BLaER1 treated with 17β-estradiol and CSF1 and Interleukin-3, amounts not matched to agents 10 nM and 100 nM (cell line): ENCODE results near the gene OGFOD2.

Source experiments
- H3K27ac ChIP-seq, 11 experiments: shearing (Covaris generic); formaldehyde crosslinking; 2 replicates each; pipeline ENCODE4 v1.8.1; 2022
- H3K27me3 ChIP-seq, 11 experiments: shearing (Covaris generic); formaldehyde crosslinking; 2 replicates each; pipeline ENCODE4 v1.8.1; 2022
- H3K36me3 ChIP-seq, 11 experiments: shearing (Covaris generic); formaldehyde crosslinking; 2 replicates each; pipeline ENCODE4 v1.8.1; 2022
- H3K4me1 ChIP-seq, 10 experiments: shearing (Covaris generic); formaldehyde crosslinking; 2 replicates each; pipeline ENCODE4 v1.8.1; 2022
- H3K4me2 ChIP-seq, 11 experiments: shearing (Covaris generic); formaldehyde crosslinking; 2 replicates each; pipeline ENCODE4 v1.8.1; 2022
- H3K4me3 ChIP-seq, 10 experiments: shearing (Covaris generic); formaldehyde crosslinking; 2 replicates each; pipeline ENCODE4 v1.8.1; 2022
- H3K9ac ChIP-seq, 11 experiments: shearing (Covaris generic); formaldehyde crosslinking; 2 replicates each; pipeline ENCODE4 v1.8.1; 2022
- H3K9me3 ChIP-seq, 11 experiments: shearing (Covaris generic); formaldehyde crosslinking; replicated peaks in 1 of 11; 2 replicates each; pipeline ENCODE4 v1.8.1; 2022
- H4K20me1 ChIP-seq, 11 experiments: shearing (Covaris generic); formaldehyde crosslinking; 2 replicates each; pipeline ENCODE4 v1.8.1; 2022
- Cebpa-rat ChIP-seq, 11 experiments: shearing (Covaris generic); IDR thresholded peaks; 2 replicates each; pipeline ENCODE4 v1.8.1; 2022

The OGFOD2 gene

DNA sequence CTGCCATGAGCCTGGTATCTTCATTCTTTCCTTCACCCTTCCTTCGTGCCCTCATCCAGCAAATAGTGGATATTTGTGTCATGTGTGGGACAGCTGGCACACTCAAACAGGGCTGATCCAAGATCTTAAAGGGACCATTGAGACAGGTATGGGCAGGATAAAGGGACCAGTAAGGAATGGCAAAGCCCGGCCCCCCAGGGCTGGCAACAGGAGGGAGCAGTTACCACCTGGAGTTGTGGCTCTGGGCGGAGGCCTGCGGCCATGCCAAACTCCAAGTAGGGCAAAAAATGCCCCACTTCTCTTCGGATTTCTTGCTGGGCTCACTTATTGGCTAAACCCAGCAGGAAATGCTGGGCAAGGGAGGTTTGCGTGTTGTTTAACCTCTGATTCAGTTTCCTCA, 2.1 kb downstream of the OGFOD2 start:
- no peak for TF ChIP-seq Cebpa-rat (IDR thresholded peaks at IDR 0.05)
- Histone ChIP-seq H3K27ac (peak overlapping the region in 3 of 11 experiments; percentile 94 to 100 (median 100); a peak in 3 of 22 replicates), H4K20me1 (peaks cover 7 to 26% (median 12%) of the 10 kb centered on the region in 11 experiments; a peak in 20 of 22 replicates), H3K9ac (peak overlapping the region; percentile 5 to 100 (median 97); a peak in 17 of 22 replicates), H3K27me3 (no peaks in the 10 kb centered on the region), H3K4me3 (0 out of 20 replicates have a peak overlapping the region, but pooled peaks of 1 of the 10 experiments have one; percentile 90), H3K36me3 (peaks cover 3 to 37% (median 32%) of the 10 kb centered on the region in 11 experiments; a peak in 19 of 22 replicates), H3K4me1 (peaks cover 47 to 63% (median 59%) of the 10 kb centered on the region in 10 experiments), H3K4me2 (peak overlapping the region in 10 of 11 experiments; percentile 93 to 100 (median 97); a peak in 13 of 22 replicates), H3K9me3 (no peaks in the 10 kb centered on the region)

DNA sequence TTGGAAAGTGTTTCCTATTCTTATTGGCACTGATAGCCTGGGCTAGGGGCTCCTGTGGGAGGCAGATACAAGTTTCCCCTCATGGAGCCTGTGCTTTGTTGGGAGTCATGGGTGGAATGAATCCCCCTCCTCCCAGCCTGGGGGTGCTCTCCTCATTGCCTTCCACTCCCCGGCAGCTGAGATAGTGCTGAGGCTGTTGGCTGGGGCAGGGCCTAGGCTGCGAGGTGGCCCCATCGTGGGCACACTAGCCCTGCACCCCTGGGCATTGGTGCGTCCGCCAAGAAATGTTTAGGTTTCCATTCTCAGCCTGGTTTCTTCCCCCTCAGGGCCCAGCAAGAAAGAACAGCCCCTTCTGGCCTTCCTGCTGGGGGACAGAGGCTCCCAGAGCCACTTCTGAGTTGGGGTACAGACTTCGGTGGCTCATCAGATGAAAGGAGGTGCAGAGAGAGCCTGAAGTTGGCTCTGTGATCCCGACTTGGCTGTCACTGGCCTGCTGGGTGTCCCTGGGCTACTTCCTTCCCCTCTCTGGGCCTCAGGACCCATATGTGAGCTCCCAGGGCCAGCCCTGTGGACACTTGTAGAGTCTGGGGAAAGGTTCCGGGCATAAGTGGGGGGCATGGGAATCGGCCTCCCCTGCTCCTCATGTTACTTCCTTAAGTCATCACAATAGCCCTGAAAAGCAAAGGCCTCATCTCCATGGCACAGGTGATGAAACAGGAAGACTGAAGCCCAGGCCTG, 2.8 kb downstream of the OGFOD2 start:
- H3K4me2 ChIP-seq = peak overlapping the region in 5 of 11 experiments; percentile 93 to 98 (median 94); a peak in 9 of 22 replicates
- peak overlapping the region in 1 of 11 experiments; percentile 100; a peak in 1 of 22 replicates for H3K27ac ChIP-seq

GRCh38 chr12:122978507-122978955, 3.5 kb downstream of the OGFOD2 start:
- H3K4me2 ChIP-seq = peak overlapping the region; percentile 89 to 99 (median 96); a peak in 20 of 22 replicates

More for the DNA sequence above, 2.8 kb downstream of the OGFOD2 start:
- no peak overlapping the region for H3K4me3 ChIP-seq
- H3K9ac ChIP-seq = peak overlapping the region in 10 of 11 experiments; percentile 5 to 100 (median 94); a peak in 14 of 22 replicates
- no peaks in the 10 kb centered on the region for H3K9me3 ChIP-seq
- no peaks in the 10 kb centered on the region for H3K27me3 ChIP-seq
- peaks cover 13 to 32% (median 19%) of the 10 kb centered on the region in 11 experiments; a peak in 20 of 22 replicates for H4K20me1 ChIP-seq
- H3K4me1 ChIP-seq = peaks cover 54 to 68% (median 66%) of the 10 kb centered on the region in 10 experiments
- peaks cover 9 to 44% (median 38%) of the 10 kb centered on the region in 11 experiments; a peak in 20 of 22 replicates for H3K36me3 ChIP-seq
- TF ChIP-seq Cebpa-rat (IDR thresholded peaks at IDR 0.05) = no peak

GRCh38 chr12:122979001-122979907, 4.2 kb downstream of the OGFOD2 start:
- Histone ChIP-seq H3K9ac (peak overlapping the region; percentile 87 to 100 (median 94)), H3K9me3 (no peaks in the 10 kb centered on the region), H4K20me1 (peaks cover 24 to 45% (median 32%) of the 10 kb centered on the region in 11 experiments; a peak in 20 of 22 replicates), H3K27ac (peak overlapping the region in 10 of 11 experiments; percentile 29 to 100 (median 92); a peak in 16 of 22 replicates), H3K36me3 (peaks cover 12 to 55% (median 44%) of the 10 kb centered on the region in 11 experiments; a peak in 20 of 22 replicates), H3K4me3 (peak overlapping the region; percentile 82 to 97 (median 96)), H3K27me3 (no peaks in the 10 kb centered on the region), H3K4me1 (peaks cover 61 to 76% (median 74%) of the 10 kb centered on the region in 10 experiments), H3K4me2 (peak overlapping the region; percentile 89 to 99 (median 96))
- TF ChIP-seq Cebpa-rat (IDR thresholded peaks at IDR 0.05) = no peak

More at GRCh38 chr12:122978507-122978955, 3.5 kb downstream of the OGFOD2 start:
- H3K27me3 ChIP-seq = no peaks in the 10 kb centered on the region
- peaks cover 19 to 39% (median 26%) of the 10 kb centered on the region in 11 experiments; a peak in 20 of 22 replicates for H4K20me1 ChIP-seq
- no peaks in the 10 kb centered on the region for H3K9me3 ChIP-seq
- no peak for TF ChIP-seq Cebpa-rat (IDR thresholded peaks at IDR 0.05)
- peak overlapping the region in 9 of 11 experiments; percentile 6 to 100 (median 94); a peak in 10 of 22 replicates for H3K9ac ChIP-seq
- H3K4me3 ChIP-seq = no peak overlapping the region
- H3K27ac ChIP-seq = peak overlapping the region in 1 of 11 experiments; percentile 100; a peak in 3 of 22 replicates
- peaks cover 60 to 75% (median 72%) of the 10 kb centered on the region in 10 experiments for H3K4me1 ChIP-seq
- H3K36me3 ChIP-seq = peaks cover 12 to 50% (median 44%) of the 10 kb centered on the region in 11 experiments; a peak in 20 of 22 replicates

DNA sequence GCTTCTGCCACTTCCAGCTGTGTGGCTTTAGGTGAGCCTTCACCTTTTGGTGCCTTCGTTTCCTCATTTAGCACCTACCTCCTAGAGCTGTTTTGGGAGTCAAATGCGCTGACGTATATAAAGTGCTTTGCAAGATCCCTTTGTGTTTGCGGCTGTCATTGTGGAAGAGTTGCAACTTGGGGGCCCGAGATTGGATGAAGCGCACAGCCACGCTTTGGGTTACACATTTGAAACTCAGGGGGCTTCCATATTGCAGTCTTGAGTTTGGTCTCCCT, 4.8 kb downstream of the OGFOD2 start:
- Histone ChIP-seq H3K4me3 (peak overlapping the region; percentile 82 to 97 (median 96)), H3K4me2 (peak overlapping the region; percentile 89 to 99 (median 96)), H3K27me3 (no peaks in the 10 kb centered on the region), H4K20me1 (peaks cover 24 to 51% (median 38%) of the 10 kb centered on the region in 11 experiments; a peak in 20 of 22 replicates), H3K27ac (peak overlapping the region; percentile 82 to 100 (median 92); a peak in 21 of 22 replicates), H3K4me1 (peaks cover 67 to 82% (median 79%) of the 10 kb centered on the region in 10 experiments), H3K36me3 (peaks cover 12 to 61% (median 46%) of the 10 kb centered on the region in 11 experiments; a peak in 20 of 22 replicates), H3K9me3 (no peaks in the 10 kb centered on the region), H3K9ac (peak overlapping the region; percentile 87 to 100 (median 94))
- TF ChIP-seq Cebpa-rat (IDR thresholded peaks at IDR 0.05) = no peak

- Histone ChIP-seq H3K36me3 (peaks cover 12 to 66% (median 46%) of the 10 kb centered on the region in 11 experiments; a peak in 20 of 22 replicates), H4K20me1 (peaks cover 24 to 57% (median 40%) of the 10 kb centered on the region in 11 experiments; a peak in 20 of 22 replicates), H3K4me3 (peak within 1 kb of the TSS; percentile 82 to 97 (median 96)), H3K9me3 (no peaks in the 10 kb centered on the region), H3K27ac (peak within 1 kb of the TSS; percentile 82 to 100 (median 92)), H3K9ac (peak within 1 kb of the TSS; percentile 87 to 100 (median 94)), H3K4me1 (peaks cover 71 to 87% (median 84%) of the 10 kb centered on the region in 10 experiments), H3K27me3 (no peaks in the 10 kb centered on the region), H3K4me2 (peak within 1 kb of the TSS; percentile 89 to 99 (median 96))
- TF ChIP-seq Cebpa-rat (IDR thresholded peaks at IDR 0.05) = no peak
Measured at GRCh38 chr12:122980183-122981035, 5.4 kb downstream of the OGFOD2 start, which contains the start of gene ARL6IP4. TSS of gene ARL6IP4 (plus strand) at chr12:122980681. CDS start at chr12:122981140, 459 bp downstream.

DNA sequence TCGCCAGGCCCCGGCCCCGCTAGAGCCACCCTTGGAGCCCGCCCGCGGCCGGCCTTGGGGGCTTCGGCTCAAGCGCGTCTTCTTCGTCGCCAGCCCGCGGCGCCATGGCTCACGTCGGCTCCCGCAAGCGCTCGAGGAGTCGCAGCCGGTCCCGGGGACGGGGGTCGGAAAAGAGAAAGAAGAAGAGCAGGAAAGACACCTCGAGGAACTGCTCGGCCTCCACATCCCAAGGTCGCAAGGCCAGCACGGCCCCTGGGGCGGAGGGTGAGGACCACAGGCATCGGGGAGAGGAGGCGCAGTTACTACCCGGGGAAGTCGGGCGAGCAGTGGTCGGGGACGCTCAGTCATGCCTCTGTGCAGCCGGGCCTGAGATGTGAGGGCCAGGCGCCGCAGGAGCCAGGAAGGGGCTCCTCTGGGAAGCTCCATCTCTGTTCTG, 6.0 kb downstream of the OGFOD2 start:
- H3K4me2 ChIP-seq = peak overlapping the region; percentile 89 to 99 (median 96)
- H3K4me1 ChIP-seq = peaks cover 66 to 83% (median 79%) of the 10 kb centered on the region in 10 experiments
- peak overlapping the region; percentile 82 to 100 (median 92) for H3K27ac ChIP-seq
- peaks cover 12 to 72% (median 46%) of the 10 kb centered on the region in 11 experiments; a peak in 21 of 22 replicates for H3K36me3 ChIP-seq
- H3K9me3 ChIP-seq = no peaks in the 10 kb centered on the region
- H4K20me1 ChIP-seq = peaks cover 24 to 63% (median 40%) of the 10 kb centered on the region in 11 experiments; a peak in 20 of 22 replicates
- peak overlapping the region; percentile 82 to 97 (median 96) for H3K4me3 ChIP-seq
- TF ChIP-seq Cebpa-rat (IDR thresholded peaks at IDR 0.05) = no peak
- H3K9ac ChIP-seq = peak overlapping the region; percentile 87 to 100 (median 94)
- H3K27me3 ChIP-seq = no peaks in the 10 kb centered on the region
